ENCODE measurements around the gene FAM240B. TPM values are rescaled to one million over a fixed set of nuclear protein-coding genes. Genes with fewer than 3 reads are reported as not detected.

Gene FAM240B
- total RNA-seq, 1 experiment from 2014 or later: not detected

GRCh38 chr9:38699337-38699736, 20.6 kb downstream of the FAM240B start:
- no peak overlapping the region for H3K27ac ChIP-seq (ENCODE audit: insufficient read length, low read depth, low read length)
- H4K20me1 ChIP-seq (ENCODE audit: control insufficient read depth, insufficient read depth, insufficient read length): no peaks in the 10 kb centered on the region
- no peaks in the 10 kb centered on the region for H3K79me2 ChIP-seq (ENCODE audit: insufficient read depth, low read length)
- H3K14ac ChIP-seq (ENCODE audit: insufficient read depth, low read length): no peak overlapping the region
- H3K27me3 ChIP-seq (ENCODE audit: insufficient read depth, low read length): no peaks in the 10 kb centered on the region
- Mint-ChIP-seq H3K27me3 (ENCODE audit: low read depth) (no peaks in the 10 kb centered on the region; the same call in 1 of the 2 replicates), H3K4me3 (no peak overlapping the region), H3K27ac (no peak overlapping the region), H3K36me3 (ENCODE audit: insufficient read depth in 1 of 3, low read depth in 3 of 3) (peaks cover 0 to 9% (median 9%) of the 10 kb centered on the region in 3 experiments; a peak in 5 of 7 replicates), H3K4me1 (peaks cover 10 to 12% of the 10 kb centered on the region in 2 experiments), H3K9me3 (peaks cover 7 to 10% of the 10 kb centered on the region in 2 experiments; a peak in 4 of 5 replicates)
- WGBS (ENCODE audit: extremely low coverage, insufficient read length, low lambda C conversion rate): no CpG with 5 or more reads among the region's 7 CpGs
- H2AFZ ChIP-seq (ENCODE audit: low read length): no peak overlapping the region
- H3K4ac ChIP-seq (ENCODE audit: low read depth, low read length): no peak overlapping the region
- no peak overlapping the region for H2BK20ac ChIP-seq (ENCODE audit: low read depth, low read length, poor library complexity, severe bottlenecking)
- H3T11ph ChIP-seq (ENCODE audit: low read length): no peak overlapping the region
- no peak overlapping the region for H3K9ac ChIP-seq (ENCODE audit: extremely low read depth, insufficient read length, low read length)
- no peak for DNase-seq
- H2AK5ac ChIP-seq (ENCODE audit: insufficient read length, low read length): no peak overlapping the region
- no peak overlapping the region for H2BK15ac ChIP-seq (ENCODE audit: low read depth, low read length)
- H3K23me2 ChIP-seq (ENCODE audit: insufficient read length, low read depth, low read length, poor library complexity, severe bottlenecking): no peaks in the 10 kb centered on the region
- H3K23ac ChIP-seq (ENCODE audit: insufficient read length, low read depth, low read length): no peak overlapping the region
- H3K4me2 ChIP-seq (ENCODE audit: insufficient read depth, insufficient read length, low read length): no peak overlapping the region
- H3K56ac ChIP-seq (ENCODE audit: insufficient read length, low read depth, low read length): no peak overlapping the region
- H4K91ac ChIP-seq (ENCODE audit: insufficient read length, low read depth, low read length): no peak overlapping the region
- H2BK5ac ChIP-seq (ENCODE audit: insufficient read length, low read length): no peak overlapping the region
- H4K8ac ChIP-seq (replicated peaks; ENCODE audit: insufficient read length, low read depth, low read length): no peak overlapping the region
- no peaks in the 10 kb centered on the region for H3K79me1 ChIP-seq (ENCODE audit: insufficient read depth, low read depth, low read length, poor library complexity, severe bottlenecking)
- no peaks in the 10 kb centered on the region; the same call in 1 of the 2 replicates for H3K4me1 ChIP-seq (ENCODE audit: insufficient read depth, low read length)
- H3K9me3 ChIP-seq (ENCODE audit: control insufficient read depth, low read depth, low read length): no peaks in the 10 kb centered on the region
- no peak overlapping the region for H2BK12ac ChIP-seq (ENCODE audit: insufficient read length, low read depth, low read length)
- no peak for TF ChIP-seq CTCF (conservative IDR thresholded peaks at IDR 0.05)
- no peak overlapping the region for H2BK120ac ChIP-seq (ENCODE audit: low read depth, low read length, poor library complexity, severe bottlenecking)
- H4K5ac ChIP-seq (ENCODE audit: insufficient read length, low read depth, low read length): no peak overlapping the region
- H3K18ac ChIP-seq (ENCODE audit: insufficient read length, low read depth, low read length): no peak overlapping the region
